Rectal smooth muscle tissue (tissue), 1 donor: ENCODE data around the gene ZP4.

Experiments used
- H3K27ac ChIP-seq: one replicate; pipeline ENCODE4 v1.7.0; 2013; ENCODE audit warnings: low read depth, low read length, inconsistent platforms
- H3K27me3 ChIP-seq: one replicate; pipeline ENCODE4 v1.7.0; 2013; ENCODE audit warnings: low read length; ENCODE audit not compliant: control insufficient read depth, insufficient read depth
- H3K36me3 ChIP-seq: one replicate; pipeline ENCODE4 v1.7.0; 2013; ENCODE audit warnings: low read length; ENCODE audit not compliant: control insufficient read depth, insufficient read depth
- H3K4me1 ChIP-seq: one replicate; pipeline ENCODE4 v1.7.0; 2013; ENCODE audit warnings: low read length; ENCODE audit not compliant: control insufficient read depth, insufficient read depth
- H3K4me3 ChIP-seq: one replicate; pipeline ENCODE4 v1.7.0; 2013; ENCODE audit warnings: low read length
- H3K9ac ChIP-seq: one replicate; pipeline ENCODE4 v1.7.0; 2013; ENCODE audit warnings: low read length

ZP4 gene

DNA sequence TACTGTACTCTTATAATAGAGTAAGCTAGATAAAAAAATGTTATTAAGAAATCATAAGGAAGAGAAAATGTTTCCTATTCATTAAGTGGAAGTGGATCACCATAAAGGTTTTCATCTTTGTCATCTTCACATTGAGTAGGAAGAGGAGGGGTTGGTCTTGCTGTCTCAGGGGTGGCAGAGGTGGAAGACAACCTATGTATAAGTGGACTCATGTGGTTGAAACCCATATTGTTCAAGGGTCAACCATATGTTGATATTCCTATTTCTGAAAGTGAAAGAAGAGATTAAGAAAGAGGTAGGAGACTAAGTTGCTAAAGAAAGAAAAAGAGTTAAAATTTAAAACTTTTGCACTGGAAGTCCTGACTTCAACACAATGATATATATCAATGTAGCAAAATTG lies 4.9 kb upstream of the ZP4 start:
- no peak overlapping the region for H3K27ac ChIP-seq
- H3K9ac ChIP-seq: no peak overlapping the region
- no peaks in the 10 kb centered on the region for H3K36me3 ChIP-seq
- no peaks in the 10 kb centered on the region for H3K27me3 ChIP-seq
- no peaks in the 10 kb centered on the region for H3K4me1 ChIP-seq
- no peak overlapping the region for H3K4me3 ChIP-seq

GRCh38 chr1:237894131-237894530 lies 3.4 kb upstream of the ZP4 start:
- Histone ChIP-seq H3K27ac (no peak overlapping the region), H3K9ac (no peak overlapping the region), H3K4me3 (no peak overlapping the region), H3K27me3 (no peaks in the 10 kb centered on the region), H3K4me1 (no peaks in the 10 kb centered on the region), H3K36me3 (no peaks in the 10 kb centered on the region)

- Histone ChIP-seq H3K4me1 (no peaks in the 10 kb centered on the region), H3K27ac (no peak overlapping the region), H3K9ac (no peak overlapping the region), H3K27me3 (no peaks in the 10 kb centered on the region), H3K36me3 (no peaks in the 10 kb centered on the region), H3K4me3 (no peak overlapping the region)
Measured at GRCh38 chr1:237891979-237892378, 1.3 kb upstream of the ZP4 start.

- Histone ChIP-seq H3K4me3 (no peak overlapping the region), H3K27ac (no peak overlapping the region), H3K36me3 (no peaks in the 10 kb centered on the region), H3K4me1 (no peaks in the 10 kb centered on the region), H3K9ac (no peak overlapping the region), H3K27me3 (no peaks in the 10 kb centered on the region)
Measured at GRCh38 chr1:237891266-237891665, 544 bp upstream of the ZP4 start.

DNA sequence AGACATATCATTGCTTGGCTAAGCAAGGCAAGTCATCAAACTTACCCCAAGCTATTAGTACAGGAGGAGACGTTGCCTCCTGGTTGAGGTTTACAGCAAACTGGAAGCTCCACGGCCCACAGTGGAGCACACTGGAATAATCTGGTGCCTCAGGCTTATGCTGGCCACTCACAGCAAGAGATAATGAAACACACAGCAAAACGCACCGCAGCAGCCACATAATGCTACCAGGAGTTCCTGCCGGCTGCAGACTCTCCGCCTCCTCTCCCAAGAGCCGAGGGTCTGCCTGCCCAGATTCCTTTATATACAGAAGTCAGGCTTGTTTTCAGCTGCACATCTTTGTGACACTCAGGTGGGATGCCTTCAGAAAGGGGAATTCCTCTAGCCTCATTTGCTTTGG lies 306 bp downstream of the ZP4 start:
- H3K36me3 ChIP-seq: no peaks in the 10 kb centered on the region
- H3K27me3 ChIP-seq: no peaks in the 10 kb centered on the region
- no peak overlapping the region for H3K27ac ChIP-seq
- H3K4me1 ChIP-seq: no peaks in the 10 kb centered on the region
- H3K9ac ChIP-seq: no peak overlapping the region
- no peak overlapping the region for H3K4me3 ChIP-seq

- H3K27me3 ChIP-seq: no peaks in the 10 kb centered on the region
- H3K9ac ChIP-seq: no peak overlapping the region
- no peak overlapping the region for H3K27ac ChIP-seq
- no peak overlapping the region for H3K4me3 ChIP-seq
- no peaks in the 10 kb centered on the region for H3K4me1 ChIP-seq
- H3K36me3 ChIP-seq: no peaks in the 10 kb centered on the region
Measured at GRCh38 chr1:237888143-237888542, 2.6 kb downstream of the ZP4 start.

GRCh38 chr1:237887542-237887941 lies 3.2 kb downstream of the ZP4 start:
- Histone ChIP-seq H3K9ac (no peak overlapping the region), H3K36me3 (no peaks in the 10 kb centered on the region), H3K27ac (no peak overlapping the region), H3K4me1 (no peaks in the 10 kb centered on the region), H3K27me3 (no peaks in the 10 kb centered on the region), H3K4me3 (no peak overlapping the region)

DNA sequence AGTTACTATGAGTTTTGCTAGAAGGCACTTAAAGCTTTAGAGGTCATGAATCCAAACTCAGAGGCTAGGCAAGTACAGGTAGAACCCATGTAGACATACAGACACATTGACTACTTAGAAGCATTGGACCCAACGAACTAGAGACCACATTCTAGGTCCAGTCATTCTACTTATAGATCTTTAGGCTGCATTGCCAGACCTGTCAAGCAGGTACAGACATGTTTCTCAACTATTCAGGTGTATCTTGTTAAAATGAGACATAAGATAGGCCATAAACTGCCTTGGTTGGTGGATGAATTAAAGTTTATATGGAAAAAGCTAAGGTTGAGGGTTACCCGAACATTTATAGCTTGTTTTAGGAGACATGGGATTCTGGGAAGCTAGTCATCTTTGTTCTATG lies 6.5 kb downstream of the ZP4 start:
- no peak overlapping the region for H3K4me3 ChIP-seq
- H3K36me3 ChIP-seq: no peaks in the 10 kb centered on the region
- H3K27ac ChIP-seq: no peak overlapping the region
- no peaks in the 10 kb centered on the region for H3K27me3 ChIP-seq
- no peaks in the 10 kb centered on the region for H3K4me1 ChIP-seq
- H3K9ac ChIP-seq: no peak overlapping the region

GRCh38 chr1:237879195-237879594 lies 11.5 kb downstream of the ZP4 start:
- Histone ChIP-seq H3K4me1 (no peaks in the 10 kb centered on the region), H3K9ac (no peak overlapping the region), H3K27ac (no peak overlapping the region), H3K4me3 (no peak overlapping the region), H3K27me3 (no peaks in the 10 kb centered on the region), H3K36me3 (no peaks in the 10 kb centered on the region)

- Histone ChIP-seq H3K4me3 (no peak overlapping the region), H3K27me3 (no peaks in the 10 kb centered on the region), H3K27ac (no peak overlapping the region), H3K36me3 (no peaks in the 10 kb centered on the region), H3K4me1 (no peaks in the 10 kb centered on the region), H3K9ac (no peak overlapping the region)
Measured at GRCh38 chr1:237878406-237878805, 12.3 kb downstream of the ZP4 start.

DNA sequence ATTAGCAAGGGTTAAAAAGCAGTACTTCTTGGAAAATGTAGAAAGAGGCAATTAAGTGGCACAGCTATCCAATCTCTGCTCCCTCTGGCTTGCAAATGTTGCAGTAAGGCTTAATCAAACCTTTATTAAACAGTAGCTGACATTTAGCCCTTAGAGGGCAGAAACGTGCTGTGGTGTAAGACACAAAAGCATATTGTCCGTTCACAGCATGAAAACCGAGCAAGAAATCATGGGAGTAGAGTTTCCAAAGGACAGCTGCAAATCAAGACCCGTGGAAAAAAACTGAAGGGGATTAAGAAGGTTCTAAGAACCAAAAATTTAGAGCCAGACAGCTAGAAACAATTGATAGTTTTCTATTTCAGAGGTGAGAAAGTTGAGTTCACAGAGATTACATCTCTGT lies 13.1 kb downstream of the ZP4 start:
- no peaks in the 10 kb centered on the region for H3K36me3 ChIP-seq
- H3K27me3 ChIP-seq: no peaks in the 10 kb centered on the region
- no peak overlapping the region for H3K4me3 ChIP-seq
- no peaks in the 10 kb centered on the region for H3K4me1 ChIP-seq
- H3K27ac ChIP-seq: no peak overlapping the region
- H3K9ac ChIP-seq: no peak overlapping the region

DNA sequence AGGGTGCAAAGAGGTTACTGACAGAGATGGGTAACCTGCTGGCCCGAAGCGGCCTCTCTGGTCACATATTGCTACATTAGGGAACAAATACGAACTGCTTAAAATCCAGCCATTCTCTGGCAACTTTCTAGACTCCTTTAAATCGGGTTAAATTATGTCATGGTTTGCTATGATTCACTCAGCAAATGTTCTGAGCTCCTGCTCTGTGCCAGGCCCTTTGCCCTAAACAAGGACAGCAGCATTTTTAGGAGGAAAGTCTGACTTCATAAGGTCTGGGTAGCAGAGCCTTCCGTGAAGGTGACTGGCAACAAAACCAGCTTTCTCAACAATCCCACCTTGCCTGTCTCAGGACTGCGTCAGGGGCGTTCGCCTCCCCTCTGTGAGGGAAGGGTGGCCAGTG lies 15.4 kb downstream of the ZP4 start:
- no peak overlapping the region for H3K9ac ChIP-seq
- no peaks in the 10 kb centered on the region for H3K27me3 ChIP-seq
- H3K36me3 ChIP-seq: no peaks in the 10 kb centered on the region
- no peak overlapping the region for H3K4me3 ChIP-seq
- H3K4me1 ChIP-seq: no peaks in the 10 kb centered on the region
- H3K27ac ChIP-seq: no peak overlapping the region

- no peaks in the 10 kb centered on the region for H3K27me3 ChIP-seq
- no peaks in the 10 kb centered on the region for H3K4me1 ChIP-seq
- H3K9ac ChIP-seq: no peak overlapping the region
Measured at GRCh38 chr1:237873487-237874211, 17.1 kb downstream of the ZP4 start.

More at GRCh38 chr1:237873487-237874211, 17.1 kb downstream of the ZP4 start:
- H3K27ac ChIP-seq: no peak overlapping the region
- H3K4me3 ChIP-seq: no peak overlapping the region
- no peaks in the 10 kb centered on the region for H3K36me3 ChIP-seq
